ENCODE data around the gene HMCN2.

The HMCN2 gene

DNA sequence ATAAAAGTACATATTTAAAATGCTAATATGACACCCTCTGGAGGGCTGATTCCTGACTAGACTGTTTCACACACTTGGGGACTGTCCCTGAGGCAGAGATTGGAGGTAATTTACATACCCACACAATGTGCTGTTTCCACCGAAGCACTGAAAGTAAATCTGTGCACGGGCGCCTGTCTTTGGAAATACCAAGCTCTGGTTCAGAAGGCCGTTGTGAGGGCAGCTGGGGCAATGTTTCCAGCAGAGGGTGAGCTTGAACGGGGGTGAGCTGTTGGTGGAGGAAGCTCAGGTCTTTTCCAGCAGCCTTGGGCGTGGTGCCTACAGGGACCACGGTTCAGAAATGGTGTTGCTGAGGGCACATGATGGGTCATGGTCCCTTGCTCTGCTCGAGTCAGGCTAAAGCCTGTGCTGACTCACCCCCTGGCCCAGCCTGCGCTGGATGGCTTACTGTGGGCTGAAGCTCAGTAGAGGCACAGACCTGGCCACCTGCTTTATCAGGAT is 25.8 kb upstream of the HMCN2 start:
- no peak for DNase-seq (ENCODE audit: extremely low read depth, low read depth)
- TF ChIP-seq, protein P1, sequence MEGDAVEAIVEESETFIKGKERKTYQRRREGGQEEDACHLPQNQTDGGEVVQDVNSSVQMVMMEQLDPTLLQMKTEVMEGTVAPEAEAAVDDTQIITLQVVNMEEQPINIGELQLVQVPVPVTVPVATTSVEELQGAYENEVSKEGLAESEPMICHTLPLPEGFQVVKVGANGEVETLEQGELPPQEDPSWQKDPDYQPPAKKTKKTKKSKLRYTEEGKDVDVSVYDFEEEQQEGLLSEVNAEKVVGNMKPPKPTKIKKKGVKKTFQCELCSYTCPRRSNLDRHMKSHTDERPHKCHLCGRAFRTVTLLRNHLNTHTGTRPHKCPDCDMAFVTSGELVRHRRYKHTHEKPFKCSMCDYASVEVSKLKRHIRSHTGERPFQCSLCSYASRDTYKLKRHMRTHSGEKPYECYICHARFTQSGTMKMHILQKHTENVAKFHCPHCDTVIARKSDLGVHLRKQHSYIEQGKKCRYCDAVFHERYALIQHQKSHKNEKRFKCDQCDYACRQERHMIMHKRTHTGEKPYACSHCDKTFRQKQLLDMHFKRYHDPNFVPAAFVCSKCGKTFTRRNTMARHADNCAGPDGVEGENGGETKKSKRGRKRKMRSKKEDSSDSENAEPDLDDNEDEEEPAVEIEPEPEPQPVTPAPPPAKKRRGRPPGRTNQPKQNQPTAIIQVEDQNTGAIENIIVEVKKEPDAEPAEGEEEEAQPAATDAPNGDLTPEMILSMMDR (IDR thresholded peaks at IDR 0.05; ENCODE audit: low read depth, low read length): no peak

DNA sequence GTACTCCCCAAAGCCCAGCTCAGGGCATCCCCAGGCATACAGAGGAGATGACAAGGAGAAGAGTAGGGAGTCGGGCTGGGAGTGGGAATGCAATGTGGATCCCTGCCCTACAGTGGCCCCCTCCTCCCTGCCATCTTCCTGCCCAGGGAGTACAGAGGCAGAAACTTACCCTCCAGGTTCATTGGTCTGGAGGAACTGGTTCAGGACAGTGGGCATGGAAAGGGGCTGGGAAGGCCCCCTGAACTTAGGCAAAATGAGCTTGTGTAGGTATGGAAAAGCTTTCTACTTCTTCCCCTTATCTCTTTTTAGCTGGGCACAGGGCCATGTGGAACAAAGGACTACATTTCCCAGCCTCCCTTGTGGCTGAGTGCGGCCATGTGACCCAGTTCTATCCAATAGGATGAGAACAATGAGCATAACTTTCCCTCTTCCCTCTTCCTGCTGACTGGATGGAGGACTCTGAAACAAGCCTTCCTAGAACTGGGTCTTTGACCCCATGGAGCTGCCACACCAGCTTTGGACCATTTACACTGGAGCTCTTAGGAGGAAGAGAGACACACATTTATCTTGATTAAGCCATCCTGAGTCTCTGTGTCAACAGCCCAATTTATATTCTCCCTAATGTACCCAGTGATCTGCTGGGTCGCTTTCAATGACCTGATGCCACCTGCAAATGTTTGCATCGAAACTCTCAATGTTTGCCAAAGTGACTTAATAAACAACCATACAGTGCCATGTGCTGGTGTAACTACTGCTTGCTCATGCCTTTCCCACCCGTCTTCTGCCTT is 25.0 kb upstream of the HMCN2 start:
- DNase-seq (ENCODE audit: extremely low read depth, low read depth): no peak
- TF ChIP-seq, protein P1 (IDR thresholded peaks at IDR 0.05; ENCODE audit: low read depth, low read length): no peak

DNA sequence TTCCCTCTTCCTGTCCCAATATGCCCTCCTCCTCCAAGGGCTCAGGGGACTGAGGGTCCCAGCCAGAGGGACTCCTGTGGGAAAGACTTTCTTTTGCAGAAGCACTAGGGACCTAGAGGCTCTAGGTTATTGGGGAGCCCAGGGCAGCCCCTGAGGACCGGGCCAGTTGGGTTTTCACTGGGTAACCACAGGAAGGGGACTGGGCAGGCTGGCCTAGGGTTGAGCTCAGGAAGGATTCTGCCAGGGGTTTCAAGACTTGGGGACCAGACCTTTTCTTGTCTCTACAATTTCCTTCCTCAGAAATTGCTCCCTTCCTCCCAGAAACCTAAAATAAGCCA is 24.4 kb upstream of the HMCN2 start:
- DNase-seq (ENCODE audit: extremely low read depth, low read depth): no peak
- TF ChIP-seq, protein P1 (IDR thresholded peaks at IDR 0.05; ENCODE audit: low read depth, low read length): no peak

DNA sequence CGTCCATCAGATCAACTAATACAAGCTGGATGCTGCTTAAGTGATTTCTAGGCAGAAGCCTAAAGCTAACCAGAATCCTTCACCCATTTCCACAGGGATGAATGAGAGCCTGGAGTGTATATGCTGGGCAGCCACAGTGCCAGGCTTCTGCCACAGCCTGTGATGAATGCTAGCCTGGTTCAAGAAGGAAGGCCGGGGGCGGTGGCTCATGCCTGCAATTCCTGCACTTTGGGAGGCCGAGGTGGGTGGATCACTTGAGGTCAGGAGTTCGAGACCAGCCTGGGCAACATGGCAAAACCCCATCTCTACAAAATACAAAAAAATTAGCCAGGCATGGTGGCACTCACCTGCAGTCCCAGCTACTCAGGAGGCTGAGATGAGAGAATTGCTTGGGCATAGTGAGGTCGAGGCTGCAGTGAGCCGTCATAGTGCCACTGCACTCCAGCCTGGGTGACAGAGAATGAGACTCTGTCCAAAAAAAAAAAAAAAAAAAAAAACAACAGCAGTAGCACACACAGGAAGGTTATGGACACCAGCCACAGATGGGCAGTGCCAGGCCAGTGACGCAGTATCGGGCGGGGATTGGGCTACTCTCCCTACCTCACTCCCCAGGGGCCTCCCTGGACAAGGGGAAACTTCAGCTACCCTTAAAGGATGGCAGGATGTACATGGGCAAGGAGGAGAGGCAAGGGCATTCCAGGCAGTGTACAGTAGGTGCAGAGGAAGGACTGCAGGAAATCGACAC is 23.1 kb upstream of the HMCN2 start:
- DNase-seq (ENCODE audit: extremely low read depth, low read depth): no peak
- TF ChIP-seq, protein P1 (IDR thresholded peaks at IDR 0.05; ENCODE audit: low read depth, low read length): no peak

DNA sequence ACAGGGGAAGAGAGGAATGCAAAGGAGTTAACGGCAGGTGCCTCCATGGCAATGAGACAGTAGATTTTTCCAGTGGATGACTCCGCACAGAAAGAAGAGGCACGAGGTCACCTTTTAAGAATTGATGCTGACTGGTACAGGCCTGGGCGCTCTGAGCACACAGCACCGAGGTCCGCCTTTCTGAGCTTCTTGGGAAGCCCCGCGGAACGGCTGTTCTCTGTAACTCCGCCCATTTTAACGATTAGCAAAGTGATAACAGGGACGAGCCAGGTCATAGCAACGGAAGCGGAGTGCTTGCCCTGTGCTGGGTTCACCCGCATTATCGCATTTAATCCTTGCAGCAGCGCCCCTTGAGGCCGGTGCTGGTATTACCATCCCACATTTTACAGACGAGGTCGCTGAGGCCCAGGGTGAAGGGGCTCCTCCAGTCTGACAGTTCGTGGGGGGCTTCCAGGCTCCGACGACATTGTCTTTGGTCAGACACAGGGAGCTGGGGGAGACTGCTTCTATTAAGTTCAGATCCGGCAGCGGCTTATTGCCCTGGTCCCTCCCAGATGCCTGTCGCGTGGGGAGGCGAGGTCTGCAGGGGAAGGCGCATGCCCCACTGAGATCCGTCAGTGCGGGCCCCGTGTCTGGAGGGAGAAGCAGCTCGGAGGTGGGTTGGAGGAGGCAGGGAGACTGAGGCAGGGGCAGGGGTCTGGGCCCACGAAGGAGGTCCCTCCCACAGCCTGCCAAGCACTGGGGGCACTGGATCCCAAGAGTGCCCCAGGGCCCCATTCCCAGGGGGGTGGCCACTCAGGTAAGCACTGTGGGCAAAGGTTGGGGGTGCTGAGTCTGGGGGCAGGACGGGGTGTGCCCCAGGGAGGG is 22.3 kb upstream of the HMCN2 start:
- no peak for DNase-seq (ENCODE audit: extremely low read depth, low read depth)
- TF ChIP-seq, protein P1 (IDR thresholded peaks at IDR 0.05; ENCODE audit: low read depth, low read length): peak; percentile 85

DNA sequence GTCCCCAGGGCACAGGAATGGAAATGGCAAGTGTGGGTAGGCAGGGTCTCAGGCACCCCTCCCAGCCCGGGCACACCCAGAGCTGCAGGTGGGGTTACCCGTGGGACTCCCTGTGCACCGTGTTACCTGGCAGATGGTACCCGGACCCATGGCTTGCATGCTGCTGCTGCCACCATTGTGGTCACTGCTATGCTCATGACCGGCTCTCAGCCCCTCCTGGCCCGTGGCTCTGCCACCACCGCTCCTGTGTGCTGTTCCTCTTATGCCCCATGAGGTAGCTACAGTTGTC is 21.7 kb upstream of the HMCN2 start:
- TF ChIP-seq, protein P1 (IDR thresholded peaks at IDR 0.05; ENCODE audit: low read depth, low read length): no peak
- DNase-seq (ENCODE audit: extremely low read depth, low read depth): no peak

Measured in AG09319 (cell line).